Omental fat pad (tissue), 4 donors: ENCODE data around the gene PDLIM1. TPM values are rescaled to one million over a fixed set of nuclear protein-coding genes. Genes with fewer than 3 reads are reported as not detected.

ENCODE experiments used
- ATAC-seq: fragments of 150-250 bp; one replicate; pipeline ENCODE4 v1.9.1; 2016; ENCODE audit warnings: mild to moderate bottlenecking, moderate library complexity; ENCODE audit not compliant: low FRiP score
- DNase-seq: peaks from one replicate; pipeline ENCODE4 v3.0.0-alpha.2; 2019; ENCODE audit warnings: low spot score
- total RNA-seq, 4 donors: library from RNA; depleted of rRNA; stranded (reverse); fragments of >200 nt; gene quantifications; one replicate each; pipeline ENCODE4 v1.1.0, GENCODE V29; 2016
- TF ChIP-seq, protein P1 (sequence below), 3 donors: fragments of 450-650 bp; IDR thresholded peaks; one replicate each; pipeline ENCODE4 v1.5.1; 2016 to 2017; ENCODE audit warnings: antibody characterized with exemption in 3 of 3, mild to moderate bottlenecking in 3 of 3, moderate library complexity in 2 of 3

Gene PDLIM1, protein sequence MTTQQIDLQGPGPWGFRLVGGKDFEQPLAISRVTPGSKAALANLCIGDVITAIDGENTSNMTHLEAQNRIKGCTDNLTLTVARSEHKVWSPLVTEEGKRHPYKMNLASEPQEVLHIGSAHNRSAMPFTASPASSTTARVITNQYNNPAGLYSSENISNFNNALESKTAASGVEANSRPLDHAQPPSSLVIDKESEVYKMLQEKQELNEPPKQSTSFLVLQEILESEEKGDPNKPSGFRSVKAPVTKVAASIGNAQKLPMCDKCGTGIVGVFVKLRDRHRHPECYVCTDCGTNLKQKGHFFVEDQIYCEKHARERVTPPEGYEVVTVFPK
- total RNA-seq = 100 to 1,000 TPM in 2 of 4 donors, 10 to 100 TPM in 2; 85.6 to 175 (median 122) TPM

DNA sequence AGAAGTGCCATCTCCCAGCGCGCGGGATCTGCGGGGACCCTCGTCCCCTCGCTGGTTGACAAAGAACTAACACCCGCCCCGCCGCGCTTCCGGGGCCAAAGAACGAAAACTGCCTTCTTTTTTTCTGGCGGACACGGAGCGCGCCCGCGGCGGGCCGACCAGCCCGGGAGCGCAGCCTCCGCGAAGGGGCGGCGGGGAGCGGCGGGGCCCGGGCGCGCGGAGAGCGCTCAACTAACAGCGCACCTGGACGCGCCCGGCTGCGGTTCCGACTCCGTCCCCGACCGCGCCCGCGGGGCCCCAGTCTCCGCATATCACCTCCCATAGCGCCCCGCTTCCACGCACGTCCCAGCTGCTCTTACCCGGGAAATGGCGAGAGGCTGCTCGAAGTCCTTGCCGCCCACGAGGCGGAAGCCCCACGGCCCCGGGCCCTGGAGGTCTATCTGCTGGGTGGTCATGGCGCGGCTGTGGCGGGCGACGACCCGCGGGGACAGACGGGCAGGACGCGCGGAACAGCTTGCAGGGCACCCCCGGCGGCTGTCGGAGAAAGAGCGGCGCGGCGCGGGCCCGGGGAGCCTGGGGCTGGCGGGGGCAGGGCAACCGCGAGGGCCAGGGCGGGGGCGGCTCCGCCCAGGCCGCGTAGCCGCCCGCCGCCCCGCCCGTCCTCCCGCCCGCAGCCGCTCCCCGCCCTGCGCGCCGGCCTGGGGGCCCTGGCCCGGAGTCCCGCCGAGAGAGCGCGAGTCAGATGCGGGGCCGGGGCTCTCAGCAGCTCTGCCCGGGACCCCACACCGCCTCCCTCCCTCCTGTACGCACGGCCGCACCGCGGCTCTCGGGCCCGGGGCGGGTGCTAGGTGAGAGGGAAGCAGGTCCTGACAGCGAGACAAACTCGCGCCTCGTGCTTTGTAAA, at the start of gene PDLIM1:
Gene PDLIM1, minus strand, starts transcription at position 543 of the 904 bp plus-strand sequence. Its CDS starts 88 bp downstream, at position 455.
- ATAC-seq (peak; percentile 92), DNase-seq (no peak)
- TF ChIP-seq, protein P1, sequence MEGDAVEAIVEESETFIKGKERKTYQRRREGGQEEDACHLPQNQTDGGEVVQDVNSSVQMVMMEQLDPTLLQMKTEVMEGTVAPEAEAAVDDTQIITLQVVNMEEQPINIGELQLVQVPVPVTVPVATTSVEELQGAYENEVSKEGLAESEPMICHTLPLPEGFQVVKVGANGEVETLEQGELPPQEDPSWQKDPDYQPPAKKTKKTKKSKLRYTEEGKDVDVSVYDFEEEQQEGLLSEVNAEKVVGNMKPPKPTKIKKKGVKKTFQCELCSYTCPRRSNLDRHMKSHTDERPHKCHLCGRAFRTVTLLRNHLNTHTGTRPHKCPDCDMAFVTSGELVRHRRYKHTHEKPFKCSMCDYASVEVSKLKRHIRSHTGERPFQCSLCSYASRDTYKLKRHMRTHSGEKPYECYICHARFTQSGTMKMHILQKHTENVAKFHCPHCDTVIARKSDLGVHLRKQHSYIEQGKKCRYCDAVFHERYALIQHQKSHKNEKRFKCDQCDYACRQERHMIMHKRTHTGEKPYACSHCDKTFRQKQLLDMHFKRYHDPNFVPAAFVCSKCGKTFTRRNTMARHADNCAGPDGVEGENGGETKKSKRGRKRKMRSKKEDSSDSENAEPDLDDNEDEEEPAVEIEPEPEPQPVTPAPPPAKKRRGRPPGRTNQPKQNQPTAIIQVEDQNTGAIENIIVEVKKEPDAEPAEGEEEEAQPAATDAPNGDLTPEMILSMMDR (IDR thresholded peaks at IDR 0.05) = no peak

DNA sequence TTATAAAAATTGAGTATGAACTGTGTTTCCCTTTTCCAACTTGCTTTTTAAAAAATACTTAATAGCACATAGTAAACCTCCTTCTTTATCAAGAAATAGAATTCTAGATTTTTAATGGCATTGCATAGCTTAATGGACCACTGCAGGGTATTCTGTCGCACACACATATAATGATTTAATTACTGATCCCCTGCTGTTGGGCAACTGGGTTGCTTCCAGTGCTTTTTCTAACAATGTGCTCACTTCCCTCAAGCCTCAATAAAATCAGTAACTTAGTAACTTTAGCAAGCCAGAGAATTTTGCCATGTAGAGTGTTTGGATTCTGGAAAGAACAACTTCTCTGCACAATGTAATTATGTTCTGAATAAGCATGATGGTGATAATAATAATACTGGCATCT, 49.1 kb upstream of the PDLIM1 start:
- TF ChIP-seq, protein P1 (IDR thresholded peaks at IDR 0.05) = no peak
- ATAC-seq (no peak), DNase-seq (no peak)

DNA sequence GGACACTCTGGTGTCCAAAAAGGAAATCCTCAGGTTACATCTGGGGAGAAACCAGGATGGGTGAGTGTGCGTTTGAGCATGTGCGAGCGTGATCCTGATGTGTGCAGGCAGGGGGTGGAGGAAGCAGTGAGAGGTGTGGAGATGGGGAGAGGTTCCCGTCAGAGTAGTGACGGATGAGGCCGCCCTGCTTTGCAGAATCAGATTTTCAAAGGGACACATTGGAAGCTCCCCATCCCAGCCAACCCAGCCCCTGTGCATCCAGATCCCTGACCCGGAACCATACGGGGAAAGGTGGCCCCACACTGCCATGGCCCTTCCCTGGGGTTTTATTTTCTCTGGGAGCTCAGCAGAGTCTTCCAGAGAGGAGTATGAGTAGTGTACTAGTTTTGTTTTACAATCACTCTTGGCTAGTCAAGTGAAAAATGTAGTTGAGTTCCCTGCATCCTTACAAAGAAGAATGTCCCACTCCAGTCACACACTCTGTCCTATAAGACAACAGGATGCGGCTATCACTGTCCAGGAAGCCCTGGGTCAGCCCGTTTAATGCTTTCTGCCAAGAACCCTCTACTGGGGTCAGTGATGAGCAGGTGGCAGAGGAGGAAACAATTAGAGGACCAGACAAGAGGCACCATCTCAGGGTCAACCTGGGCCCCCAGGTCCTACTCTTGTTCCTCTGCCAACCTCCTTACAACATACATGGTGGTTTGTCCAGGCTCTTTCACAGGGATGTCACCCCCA, 46.8 kb upstream of the PDLIM1 start:
- TF ChIP-seq, protein P1 (IDR thresholded peaks at IDR 0.05) = no peak
- ATAC-seq (no peak), DNase-seq (no peak)

DNA sequence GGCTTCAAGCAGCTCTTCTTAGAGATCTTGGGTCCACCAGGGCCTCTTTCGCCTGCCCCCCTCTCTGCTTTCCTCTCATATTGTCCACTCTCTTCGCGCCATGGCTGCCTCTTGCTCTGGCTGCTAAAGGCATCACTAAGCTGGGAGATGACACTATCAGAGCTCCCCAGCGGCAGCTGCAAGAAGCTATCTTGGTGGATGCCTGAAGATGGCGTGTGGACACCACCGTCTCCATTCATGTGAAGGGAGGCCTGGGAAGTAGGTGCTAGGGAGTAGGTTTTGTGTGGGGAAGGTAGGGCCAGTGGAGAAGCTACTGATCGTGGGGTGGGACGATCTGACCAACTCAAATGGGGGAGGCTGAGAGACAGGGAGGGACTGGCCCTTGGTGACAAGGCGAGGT, 45.9 kb upstream of the PDLIM1 start:
- DNase-seq (no peak), ATAC-seq (no peak)
- TF ChIP-seq, protein P1 (IDR thresholded peaks at IDR 0.05) = no peak

DNA sequence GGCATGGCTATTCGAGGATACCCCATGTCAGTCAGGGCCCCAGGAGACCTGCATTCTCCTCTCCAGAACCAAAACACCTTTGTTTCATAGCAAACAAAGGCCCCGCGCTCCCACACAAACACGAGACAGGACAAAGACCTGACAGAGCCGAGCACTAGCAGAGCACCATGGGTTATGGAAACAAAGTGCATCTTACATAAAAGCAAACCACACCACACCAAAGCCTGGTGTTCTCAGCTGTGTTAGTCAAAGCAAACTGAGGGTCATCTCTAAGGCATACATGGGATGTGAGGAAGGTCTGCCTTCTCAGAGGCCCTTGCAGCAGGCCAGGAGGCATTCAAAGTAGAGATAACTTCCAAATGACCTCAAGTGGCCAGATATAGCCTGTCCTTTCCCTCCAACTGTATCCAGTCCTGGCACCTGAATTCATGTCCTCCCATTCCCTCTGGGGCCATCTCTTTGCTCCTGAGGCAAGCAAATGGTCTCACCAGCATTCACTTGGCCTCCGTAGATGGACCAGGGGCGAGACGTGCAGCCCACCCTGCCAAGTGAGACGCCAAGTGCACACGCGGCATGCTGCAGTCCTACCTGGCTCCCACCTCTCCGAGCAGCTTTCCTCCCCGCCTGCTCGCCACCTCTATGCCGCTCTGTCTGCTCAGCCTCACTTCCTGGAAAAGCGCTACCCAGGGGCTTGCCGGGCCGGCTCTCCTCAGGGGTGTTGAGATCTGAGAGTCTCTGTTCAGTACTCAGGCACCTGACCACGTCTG, 45.3 kb upstream of the PDLIM1 start:
- DNase-seq (no peak), ATAC-seq (no peak)
- TF ChIP-seq, protein P1 (IDR thresholded peaks at IDR 0.05) = no peak

DNA sequence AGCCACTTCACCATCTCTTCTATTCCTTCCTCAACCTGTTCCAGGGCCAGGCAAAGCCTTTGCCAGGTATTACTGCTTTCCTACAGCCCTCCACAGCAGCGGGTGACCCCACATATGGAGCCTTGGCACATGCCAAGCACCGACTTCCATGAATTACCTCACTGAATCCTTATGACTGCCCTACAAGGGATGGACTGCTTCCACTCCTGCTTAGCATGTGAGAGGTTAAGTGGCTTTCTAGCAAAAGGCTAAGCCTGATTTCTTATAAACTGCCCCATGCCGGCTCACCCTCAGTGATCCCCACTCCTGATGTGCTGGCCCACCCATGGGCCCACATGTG, 44.0 kb upstream of the PDLIM1 start:
- DNase-seq = no peak
- no peak for ATAC-seq
- TF ChIP-seq, protein P1 (IDR thresholded peaks at IDR 0.05) = no peak
